HL-60 (cell line): ENCODE results near the gene CXorf66.

Experiments
- DNase-seq, 2 experiments: peaks; one replicate each; pipeline ENCODE4 v3.0.0-alpha.2; 2010 to 2020; ENCODE audit warnings: low read depth in 1 of 2, low spot score in 1 of 2
- H3K27ac ChIP-seq: fragments of 250-450 bp; sonication (Bioruptor Pico); replicated peaks from 2 replicates; pipeline ENCODE4 v1.5.1; 2020; ENCODE audit warnings: mild to moderate bottlenecking, moderate library complexity
- H3K27me3 ChIP-seq: fragments of 250-450 bp; sonication (Bioruptor Pico); 2 replicates; pipeline ENCODE4 v1.5.1; 2021; ENCODE audit warnings: mild to moderate bottlenecking, moderate library complexity; ENCODE audit not compliant: insufficient read depth, poor library complexity, severe bottlenecking
- H3K4me3 ChIP-seq: replicated peaks from 2 replicates; pipeline ENCODE4 v1.5.1; 2011; ENCODE audit warnings: mild to moderate bottlenecking, control low read depth, low read length; ENCODE audit not compliant: insufficient read depth
- CTCF ChIP-seq: IDR thresholded peaks from one replicate; pipeline ENCODE4 v1.5.1; 2011; ENCODE audit warnings: low read length, control low read depth, inconsistent platforms; ENCODE audit not compliant: insufficient read depth
- GABPA ChIP-seq: IDR thresholded peaks from 2 replicates; pipeline ENCODE4 v1.6.1; 2012; ENCODE audit warnings: low read depth
- POLR2AphosphoS5 ChIP-seq: IDR thresholded peaks from 2 replicates; pipeline ENCODE4 v1.6.1; 2012; ENCODE audit warnings: low read depth
- REST ChIP-seq: IDR thresholded peaks from 2 replicates; pipeline ENCODE4 v1.6.1; 2012; ENCODE audit warnings: low read depth; ENCODE audit not compliant: insufficient replicate concordance
- SPI1 ChIP-seq: IDR thresholded peaks from 2 replicates; pipeline ENCODE4 v1.6.1; 2012; ENCODE audit warnings: low read depth, mild to moderate bottlenecking, borderline replicate concordance

The CXorf66 gene

GRCh38 chrX:139930916-139931645 is 34.2 kb downstream of the CXorf66 start:
- TF ChIP-seq SPI1 (no peak), REST (no peak), GABPA (no peak), POLR2AphosphoS5 (no peak), CTCF (no peak)
- peak in 1 of 2 experiments; percentile 8 for DNase-seq
- H3K4me3 ChIP-seq: peak overlapping the region; percentile 56
- H3K27me3 ChIP-seq: no peaks in the 10 kb centered on the region
- H3K27ac ChIP-seq: 0 out of 2 replicates have a peak overlapping the region, but pooled peaks have one; percentile 58

DNA sequence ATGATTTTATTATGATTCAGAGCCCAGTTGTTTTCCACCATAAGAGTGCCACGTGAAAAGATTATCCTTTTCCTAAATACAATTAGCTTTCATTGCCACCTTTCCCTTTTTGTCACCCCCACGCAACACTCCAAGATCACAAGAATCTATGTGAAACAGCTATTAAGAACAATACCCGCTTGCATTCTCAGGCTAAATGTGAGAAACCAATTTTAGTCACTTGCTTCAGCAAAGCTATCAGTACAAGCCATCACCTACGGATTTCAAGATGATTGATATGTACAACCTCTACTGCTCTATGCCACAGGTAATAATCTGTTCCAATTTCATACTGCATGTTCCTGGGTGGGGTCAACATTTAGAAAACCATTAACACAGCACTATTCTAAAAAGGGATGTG is 34.9 kb downstream of the CXorf66 start:
- Histone ChIP-seq H3K27ac (no peak overlapping the region), H3K27me3 (no peaks in the 10 kb centered on the region), H3K4me3 (no peak overlapping the region)
- no peak for TF ChIP-seq REST
- no peak for TF ChIP-seq GABPA
- TF ChIP-seq POLR2AphosphoS5: no peak
- TF ChIP-seq CTCF: no peak
- TF ChIP-seq SPI1: no peak
- DNase-seq: no peak

DNA sequence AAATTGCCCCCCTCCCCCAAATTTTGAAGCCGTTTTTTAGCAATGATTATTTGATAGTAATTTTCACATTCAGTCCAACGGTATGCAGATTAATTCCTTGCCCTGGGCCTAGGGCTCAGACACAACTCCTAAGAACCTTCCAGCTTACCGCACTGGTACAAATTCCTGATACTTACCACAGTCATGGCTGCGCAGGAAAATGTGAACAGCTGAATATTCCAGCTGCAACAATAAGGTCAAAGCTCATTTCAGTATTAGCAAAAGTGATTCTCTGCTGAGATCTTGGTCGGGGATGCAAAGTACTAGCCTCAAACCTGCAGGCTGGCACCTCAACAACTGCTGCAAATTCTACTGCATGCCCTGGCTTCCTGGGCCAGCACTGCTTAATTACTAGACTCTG is 35.4 kb downstream of the CXorf66 start:
- Histone ChIP-seq H3K4me3 (no peak overlapping the region), H3K27ac (no peak overlapping the region), H3K27me3 (no peaks in the 10 kb centered on the region)
- DNase-seq: no peak
- TF ChIP-seq POLR2AphosphoS5 (no peak), SPI1 (no peak), GABPA (no peak), REST (no peak), CTCF (no peak)
